Esophagus muscularis mucosa (tissue), 4 donors: ENCODE data around the gene UTF1. TPM values are rescaled to one million over a fixed set of nuclear protein-coding genes. Genes with fewer than 3 reads are reported as not detected.
"Not testable (repeated sequence)": the region's sequence is repeated elsewhere in the genome, so short reads cannot be mapped to it uniquely, and the experiment has no call there.

Experiments
- DNase-seq: peaks from one replicate; pipeline ENCODE4 v3.0.0-alpha.2; 2017; ENCODE audit errors: extremely low spot score
- H3K27ac ChIP-seq, 4 donors: fragments of 200-600 bp; sonication (generic); replicated peaks in 1 of 4; 1 replicate in 3 of 4; 2 replicates in 1 of 4; pipeline ENCODE4 v1.5.1; 2016 to 2019; ENCODE audit warnings: mild to moderate bottlenecking in 1 of 4
- H3K27me3 ChIP-seq, 4 donors: fragments of 200-600 bp; sonication (generic); one replicate each; pipeline versions ENCODE4 v1.5.1 to v1.6.0; 2016 to 2019
- H3K36me3 ChIP-seq, 4 donors: fragments of 200-600 bp; sonication (generic); one replicate each; pipeline ENCODE4 v1.5.1; 2016 to 2019
- H3K4me1 ChIP-seq, 4 donors: fragments of 200-600 bp; sonication (generic); one replicate each; pipeline ENCODE4 v1.5.1; 2016 to 2019
- H3K4me3 ChIP-seq, 4 donors: fragments of 200-600 bp; sonication (generic); 1 replicate in 2 of 4; 2 replicates in 2 of 4; pipeline ENCODE4 v1.5.1; 2016 to 2019; ENCODE audit warnings: mild to moderate bottlenecking in 4 of 4, moderate library complexity in 1 of 4
- H3K9me3 ChIP-seq, 4 donors: fragments of 200-600 bp; sonication (generic); 1 replicate in 3 of 4; 2 replicates in 1 of 4; pipeline ENCODE4 v1.5.1; 2016 to 2019
- CTCF ChIP-seq, 3 experiments: fragments of 200-600 bp in 2 of 3; fragments of 450-650 bp in 1 of 3; sonication (generic) in 2 of 3; IDR thresholded peaks; one replicate each; pipeline ENCODE4 v1.5.1; 2017 to 2019; ENCODE audit warnings: antibody characterized with exemption in 3 of 3, mild to moderate bottlenecking in 2 of 3, moderate library complexity in 1 of 3
- EP300 ChIP-seq: sonication (generic); formaldehyde crosslinking; IDR thresholded peaks from one replicate; pipeline ENCODE4 v1.6.1; 2017; ENCODE audit warnings: antibody characterized with exemption
- POLR2A ChIP-seq: fragments of 450-650 bp; IDR thresholded peaks from one replicate; pipeline ENCODE4 v1.6.1; 2017; ENCODE audit warnings: antibody characterized with exemption, moderate library complexity, mild to moderate bottlenecking, low read depth
- POLR2AphosphoS5 ChIP-seq, 2 donors: sonication (generic); formaldehyde crosslinking; IDR thresholded peaks; one replicate each; pipeline ENCODE4 v1.6.1; 2017; ENCODE audit warnings: antibody characterized with exemption in 2 of 2
- WGBS: methylation state at CpG from one replicate; pipeline ENCODE4 v1.1.5; 2018; 5-methylcytosine and 5-hydroxymethylcytosine counted together
- intact Hi-C: fragments of 100-400 bp; cut with DNase I; formaldehyde crosslinking; loops from one replicate; pipeline ENCODE4 v1.15.1; 2023
- total RNA-seq, 4 donors: library from RNA; depleted of rRNA; stranded (reverse); fragments of >200 nt; gene quantifications; one replicate each; pipeline versions ENCODE4 v1.1.0 to v1.2.1, GENCODE V29; 2016

UTF1 gene
- total RNA-seq, 4 donors from 2014 or later: not detected

GRCh38 chr10:133218891-133219290 is 11.1 kb upstream of the UTF1 start:
- WGBS: 78% methylated on average over 12 of the region's 20 CpGs
- peaks cover 0 to 4% (median 0%) of the 10 kb centered on the region in 4 donors for H3K4me1 ChIP-seq
- TF ChIP-seq POLR2AphosphoS5 (IDR thresholded peaks at IDR 0.05) (no peak), EP300 (no peak), POLR2A (no peak)
- H3K27ac ChIP-seq: no peak overlapping the region
- H3K27me3 ChIP-seq: peaks cover 0 to 46% (median 6%) of the 10 kb centered on the region in 4 donors
- no peaks in the 10 kb centered on the region for H3K36me3 ChIP-seq
- H3K4me3 ChIP-seq: no peak overlapping the region
- no peak for DNase-seq
- H3K9me3 ChIP-seq: no peaks in the 10 kb centered on the region
- intact Hi-C loops: no loop called here

GRCh38 chr10:133219782-133220181 is 10.2 kb upstream of the UTF1 start:
- DNase-seq: no peak
- peaks cover 0 to 4% (median 0%) of the 10 kb centered on the region in 4 donors for H3K4me1 ChIP-seq
- TF ChIP-seq POLR2A: no peak
- TF ChIP-seq EP300: no peak
- TF ChIP-seq POLR2AphosphoS5 (IDR thresholded peaks at IDR 0.05): no peak
- no peak for TF ChIP-seq CTCF (IDR thresholded peaks at IDR 0.05)
- H3K36me3 ChIP-seq: no peaks in the 10 kb centered on the region
- no peaks in the 10 kb centered on the region for H3K9me3 ChIP-seq
- no peak overlapping the region for H3K4me3 ChIP-seq
- intact Hi-C loops: no loop called here
- no CpG with 5 or more reads among the region's 28 CpGs for WGBS
- no peak overlapping the region for H3K27ac ChIP-seq
- peaks cover 0 to 44% (median 6%) of the 10 kb centered on the region in 4 donors for H3K27me3 ChIP-seq

- intact Hi-C loops: no loop called here
- peaks cover 0 to 4% (median 0%) of the 10 kb centered on the region in 4 donors for H3K4me1 ChIP-seq
- TF ChIP-seq POLR2A (no peak), EP300 (no peak), CTCF (IDR thresholded peaks at IDR 0.05) (no peak), POLR2AphosphoS5 (IDR thresholded peaks at IDR 0.05) (no peak)
- no peaks in the 10 kb centered on the region for H3K36me3 ChIP-seq
- peaks cover 0 to 57% (median 6%) of the 10 kb centered on the region in 4 donors for H3K27me3 ChIP-seq
- H3K27ac ChIP-seq: no peak overlapping the region
- no peaks in the 10 kb centered on the region for H3K9me3 ChIP-seq
- DNase-seq: no peak
- H3K4me3 ChIP-seq: no peak overlapping the region
- 99% methylated on average over 10 of the region's 11 CpGs for WGBS
These were observed 8.7 kb upstream of the UTF1 start for GRCh38 chr10:133221331-133221730.

GRCh38 chr10:133221756-133222155 is 8.3 kb upstream of the UTF1 start:
- H3K27ac ChIP-seq, intact Hi-C loops, H3K4me3 ChIP-seq, H3K9me3 ChIP-seq, H3K36me3 ChIP-seq, DNase-seq, H3K4me1 ChIP-seq: not testable (repeated sequence)
- peaks cover 0 to 61% (median 6%) of the 10 kb centered on the region in 4 donors for H3K27me3 ChIP-seq
- WGBS: 95% methylated on average over 21 of the region's 22 CpGs

GRCh38 chr10:133224076-133224475 is 5.9 kb upstream of the UTF1 start:
- Histone ChIP-seq H3K27ac (no peak overlapping the region), H3K36me3 (no peaks in the 10 kb centered on the region), H3K4me1 (peaks cover 0 to 4% (median 0%) of the 10 kb centered on the region in 4 donors), H3K4me3 (no peak overlapping the region), H3K9me3 (no peaks in the 10 kb centered on the region), H3K27me3 (peaks cover 0 to 74% (median 5%) of the 10 kb centered on the region in 4 donors)
- 85% methylated on average over 12 of the region's 14 CpGs for WGBS
- DNase-seq: no peak
- TF ChIP-seq CTCF (IDR thresholded peaks at IDR 0.05) (no peak), POLR2A (no peak), POLR2AphosphoS5 (IDR thresholded peaks at IDR 0.05) (no peak), EP300 (no peak)
- intact Hi-C loops: no loop called here

GRCh38 chr10:133224756-133225372 is 5.2 kb upstream of the UTF1 start:
- peaks cover 0 to 7% (median 5%) of the 10 kb centered on the region in 4 donors for H3K4me1 ChIP-seq
- no peaks in the 10 kb centered on the region for H3K36me3 ChIP-seq
- no peaks in the 10 kb centered on the region for H3K9me3 ChIP-seq
- no peak for DNase-seq
- 65% methylated on average over 20 of the region's 25 CpGs for WGBS
- TF ChIP-seq POLR2A (no peak), CTCF (IDR thresholded peaks at IDR 0.05) (no peak), POLR2AphosphoS5 (IDR thresholded peaks at IDR 0.05) (no peak), EP300 (no peak)
- H3K4me3 ChIP-seq: no peak overlapping the region
- intact Hi-C loops: no loop called here
- peaks cover 0 to 74% (median 9%) of the 10 kb centered on the region in 4 donors for H3K27me3 ChIP-seq
- no peak overlapping the region for H3K27ac ChIP-seq
